Suprapubic skin (tissue), 4 donors: ENCODE data around the gene MCC. TPM values are rescaled to one million over a fixed set of nuclear protein-coding genes. Genes with fewer than 3 reads are reported as not detected.

Source experiments
- DNase-seq, 2 donors: peaks; one replicate each; pipeline ENCODE4 v3.0.0-alpha.2; 2019; ENCODE audit warnings: low spot score in 2 of 2
- H3K27ac ChIP-seq: fragments of 200-600 bp; sonication (generic); one replicate; pipeline ENCODE4 v1.5.1; 2019
- H3K27me3 ChIP-seq: fragments of 200-600 bp; sonication (generic); one replicate; pipeline ENCODE4 v1.5.1; 2019
- H3K36me3 ChIP-seq: fragments of 200-600 bp; sonication (generic); one replicate; pipeline ENCODE4 v1.5.1; 2019
- H3K4me1 ChIP-seq: fragments of 200-600 bp; sonication (generic); one replicate; pipeline ENCODE4 v1.5.1; 2019
- H3K4me3 ChIP-seq: fragments of 200-600 bp; sonication (generic); one replicate; pipeline ENCODE4 v1.5.1; 2019; ENCODE audit warnings: mild to moderate bottlenecking
- H3K9me3 ChIP-seq: fragments of 200-600 bp; sonication (generic); one replicate; pipeline ENCODE4 v1.5.1; 2019
- CTCF ChIP-seq, 2 donors: fragments of 200-600 bp in 1 of 2; fragments of 450-650 bp in 1 of 2; sonication (generic) in 1 of 2; IDR thresholded peaks; one replicate each; pipeline ENCODE4 v1.5.1; 2016 to 2019; ENCODE audit warnings: antibody characterized with exemption in 2 of 2, mild to moderate bottlenecking in 1 of 2, moderate library complexity in 1 of 2
- EP300 ChIP-seq: sonication (generic); formaldehyde crosslinking; IDR thresholded peaks from one replicate; pipeline ENCODE4 v1.6.1; 2017; ENCODE audit warnings: antibody characterized with exemption
- POLR2A ChIP-seq, 2 donors: fragments of 450-650 bp; IDR thresholded peaks; one replicate each; pipeline ENCODE4 v1.6.1; 2017; ENCODE audit warnings: antibody characterized with exemption in 2 of 2, mild to moderate bottlenecking in 2 of 2, moderate library complexity in 2 of 2
- POLR2AphosphoS5 ChIP-seq, 3 donors: sonication (generic); formaldehyde crosslinking; IDR thresholded peaks; one replicate each; pipeline ENCODE4 v1.6.1; 2017; ENCODE audit warnings: antibody characterized with exemption in 3 of 3
- WGBS: methylation state at CpG from one replicate; pipeline ENCODE4 v1.1.5; 2018; 5-methylcytosine and 5-hydroxymethylcytosine counted together
- total RNA-seq, 4 donors: library from RNA; depleted of rRNA; stranded (reverse); fragments of >200 nt; gene quantifications; one replicate each; pipeline ENCODE4 v1.1.0, GENCODE V29; 2016

The MCC gene
- total RNA-seq, 4 donors from 2014 or later = 67.7 to 105 (median 86.6) TPM

- TF ChIP-seq POLR2AphosphoS5 (IDR thresholded peaks at IDR 0.05) = no peak
- TF ChIP-seq EP300 = no peak
- no peak for TF ChIP-seq POLR2A (IDR thresholded peaks at IDR 0.05)
- no peak for TF ChIP-seq CTCF (IDR thresholded peaks at IDR 0.05)
- Histone ChIP-seq H3K27ac (no peak overlapping the region), H3K4me1 (peaks cover 3% of the 10 kb centered on the region), H3K36me3 (peaks cover 44% of the 10 kb centered on the region), H3K27me3 (no peaks in the 10 kb centered on the region), H3K4me3 (no peak overlapping the region), H3K9me3 (no peaks in the 10 kb centered on the region)
- 82% methylated on average over 4 of the region's 4 CpGs for WGBS
- no peak for DNase-seq
Observed at GRCh38 chr5:113042491-113043243, 445.6 kb downstream of the MCC start.

GRCh38 chr5:113040672-113041260 lies 447.5 kb downstream of the MCC start:
- Histone ChIP-seq H3K36me3 (peaks cover 40% of the 10 kb centered on the region), H3K27ac (no peak overlapping the region), H3K27me3 (no peaks in the 10 kb centered on the region), H3K9me3 (no peaks in the 10 kb centered on the region), H3K4me1 (peaks cover 3% of the 10 kb centered on the region), H3K4me3 (no peak overlapping the region)
- DNase-seq = no peak
- WGBS = 81% methylated on average over 6 of the region's 6 CpGs
- no peak for TF ChIP-seq CTCF (IDR thresholded peaks at IDR 0.05)
- no peak for TF ChIP-seq EP300
- no peak for TF ChIP-seq POLR2AphosphoS5 (IDR thresholded peaks at IDR 0.05)
- no peak for TF ChIP-seq POLR2A (IDR thresholded peaks at IDR 0.05)

- TF ChIP-seq POLR2A (IDR thresholded peaks at IDR 0.05) = no peak
- no peak for TF ChIP-seq CTCF (IDR thresholded peaks at IDR 0.05)
- TF ChIP-seq POLR2AphosphoS5 (IDR thresholded peaks at IDR 0.05) = no peak
- TF ChIP-seq EP300 = no peak
- WGBS = 86% methylated on average over 4 of the region's 4 CpGs
- H3K9me3 ChIP-seq = no peaks in the 10 kb centered on the region
- no peak overlapping the region for H3K27ac ChIP-seq
- no peak for DNase-seq
- peaks cover 47% of the 10 kb centered on the region for H3K36me3 ChIP-seq
- no peak overlapping the region for H3K4me3 ChIP-seq
- H3K27me3 ChIP-seq = no peaks in the 10 kb centered on the region
- H3K4me1 ChIP-seq = peaks cover 3% of the 10 kb centered on the region
Observed at GRCh38 chr5:113039934-113040285, 448.3 kb downstream of the MCC start.

GRCh38 chr5:113039229-113039933 lies 448.9 kb downstream of the MCC start:
- no peaks in the 10 kb centered on the region for H3K27me3 ChIP-seq

More at GRCh38 chr5:113039229-113039933, 448.9 kb downstream of the MCC start:
- no peak overlapping the region for H3K27ac ChIP-seq
- no peaks in the 10 kb centered on the region for H3K9me3 ChIP-seq
- no peak for DNase-seq
- WGBS = 86% methylated on average over 14 of the region's 14 CpGs
- H3K4me3 ChIP-seq = no peak overlapping the region
- H3K36me3 ChIP-seq = peaks cover 51% of the 10 kb centered on the region
- TF ChIP-seq CTCF (IDR thresholded peaks at IDR 0.05) (no peak), EP300 (no peak), POLR2AphosphoS5 (IDR thresholded peaks at IDR 0.05) (no peak)
- H3K4me1 ChIP-seq = no peaks in the 10 kb centered on the region
